NCI-H2107 treated with DMSO at 0.1 percent for 48 hours (cell line): ENCODE data around the gene THSD7A.

Experiments
- DNase-seq: peaks from one replicate; lab custom pipeline; 2025; ENCODE audit not compliant: unreplicated experiment; lab: John Stamatoyannopoulos, UW

THSD7A gene

GRCh38 chr7:11343818-11344413 lies 488.1 kb downstream of the THSD7A start:
- peak; percentile 53 for DNase-seq

- no peak for DNase-seq
These were observed 488.9 kb downstream of the THSD7A start for GRCh38 chr7:11343136-11343535.

DNA sequence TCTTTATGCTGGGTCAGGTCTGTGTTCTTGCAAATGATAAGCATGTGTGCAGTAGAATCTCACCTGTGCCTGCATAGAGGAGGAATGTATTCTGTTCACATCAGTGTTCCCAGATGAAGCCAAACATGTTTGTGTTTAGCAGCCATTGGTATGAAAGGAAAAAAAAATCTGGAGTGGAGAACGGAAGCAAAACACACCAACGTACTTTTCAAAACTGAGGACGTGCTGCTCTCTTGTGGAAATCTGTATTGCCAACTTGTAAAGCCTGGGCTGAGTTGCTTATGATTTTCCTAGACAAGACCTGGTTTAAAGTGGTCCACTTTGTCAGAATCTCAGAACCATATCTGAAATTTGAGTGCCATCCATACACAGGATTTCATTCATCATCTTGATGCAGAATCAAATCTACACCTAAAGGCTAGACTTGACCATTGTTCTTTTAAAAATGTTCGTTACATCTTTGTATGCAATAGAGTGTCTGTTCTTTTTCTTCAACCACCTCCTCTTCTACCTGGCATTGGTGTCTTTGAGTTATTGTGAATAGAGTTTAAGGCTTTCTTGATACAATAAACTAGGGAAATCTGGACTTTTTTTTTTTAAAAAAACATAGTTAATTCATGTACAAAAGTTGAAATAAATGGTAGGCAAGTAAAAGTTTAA lies 490.6 kb downstream of the THSD7A start:
- peak; percentile 89 for DNase-seq

- DNase-seq = no peak
These were observed 495.6 kb downstream of the THSD7A start for GRCh38 chr7:11336432-11336831.

- no peak for DNase-seq
These were observed 496.1 kb downstream of the THSD7A start for GRCh38 chr7:11335947-11336346.

DNA sequence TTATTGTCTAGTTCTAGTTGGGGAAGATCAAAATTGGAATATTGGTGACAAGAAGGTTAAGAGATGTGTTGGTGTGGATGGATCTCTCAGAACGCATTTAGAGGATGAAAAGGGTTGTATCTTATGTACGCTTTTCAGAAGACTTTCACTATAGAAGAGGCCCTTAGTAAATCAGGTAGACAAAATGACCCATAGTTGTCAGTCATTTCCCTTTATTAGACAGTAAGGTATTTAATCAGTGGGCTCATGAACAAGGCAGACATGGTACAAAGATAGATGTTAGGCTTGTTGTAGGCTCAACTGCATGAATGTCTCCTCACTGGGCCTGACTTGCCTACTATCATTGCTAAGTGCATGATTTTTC lies 499.2 kb downstream of the THSD7A start:
- no peak for DNase-seq

DNA sequence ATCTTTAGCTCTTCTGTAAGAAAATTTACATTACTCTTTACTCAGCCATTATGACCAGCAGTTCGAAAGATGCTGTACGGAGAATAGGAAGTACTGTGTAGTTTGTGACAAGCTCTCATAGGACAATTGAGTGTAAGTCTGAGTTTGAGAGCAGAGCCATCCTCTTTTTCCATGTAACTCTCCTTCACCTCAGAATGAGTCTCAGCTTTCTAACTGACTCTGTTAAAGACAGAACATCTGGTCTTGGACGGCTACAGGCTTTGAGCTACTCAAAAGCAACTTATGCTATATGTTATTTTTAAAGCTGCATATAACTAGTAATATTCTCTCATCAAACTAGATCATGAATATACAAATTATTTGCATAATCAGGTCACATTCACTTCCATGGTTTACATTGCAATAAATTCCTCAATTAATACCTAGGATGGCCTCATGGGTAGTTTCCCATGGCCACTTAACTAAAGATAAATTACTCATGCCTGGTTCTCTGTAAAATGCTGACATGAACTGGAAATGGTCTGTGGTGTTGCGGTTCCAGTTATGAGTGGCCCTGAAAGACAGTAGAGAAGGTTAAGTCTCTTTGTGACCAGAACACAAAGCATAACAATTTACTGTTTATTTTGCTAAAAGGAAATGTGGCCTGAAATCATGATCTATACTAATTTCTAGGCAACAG lies 499.7 kb downstream of the THSD7A start:
- no peak for DNase-seq

GRCh38 chr7:11331128-11332102 lies 500.6 kb downstream of the THSD7A start:
- no peak for DNase-seq

DNA sequence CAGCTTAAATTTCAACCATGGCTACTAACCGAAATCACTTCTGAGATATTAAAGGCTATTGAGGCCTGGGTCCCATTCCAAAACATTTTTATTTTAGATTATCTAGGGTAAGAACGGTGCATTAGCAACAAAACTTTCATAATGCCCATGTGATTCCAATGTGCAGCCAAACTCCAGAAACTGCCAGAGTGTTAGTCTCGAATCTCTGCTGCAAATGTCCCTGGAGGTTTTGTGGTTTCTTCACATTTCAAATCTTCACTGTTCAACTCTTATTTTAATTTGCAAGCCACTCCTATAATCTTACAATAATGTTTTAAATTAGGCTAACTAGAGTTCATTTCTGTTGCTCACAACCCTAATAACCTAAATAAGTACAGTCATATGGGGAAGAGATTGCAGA lies 501.3 kb downstream of the THSD7A start:
- DNase-seq = no peak

DNA sequence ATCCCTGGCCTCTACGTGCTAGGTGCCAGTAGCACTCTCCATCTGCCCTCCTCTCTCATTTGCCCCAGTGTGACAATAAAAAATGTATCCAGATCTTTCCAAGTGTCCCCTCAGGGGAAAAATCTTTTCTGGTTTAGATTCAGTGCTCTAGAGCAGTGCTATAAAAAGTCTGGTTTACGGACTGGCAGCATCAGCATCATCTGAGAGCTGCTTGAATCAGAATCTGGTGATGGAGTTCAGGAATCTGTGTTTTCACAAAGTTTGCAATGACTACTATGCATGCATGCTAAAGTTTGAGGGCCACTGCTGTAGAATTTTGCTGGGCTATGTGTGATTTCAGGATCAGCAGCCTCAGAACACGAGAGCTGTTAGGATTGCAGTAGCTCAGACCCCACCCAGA lies 501.8 kb downstream of the THSD7A start:
- no peak for DNase-seq

DNA sequence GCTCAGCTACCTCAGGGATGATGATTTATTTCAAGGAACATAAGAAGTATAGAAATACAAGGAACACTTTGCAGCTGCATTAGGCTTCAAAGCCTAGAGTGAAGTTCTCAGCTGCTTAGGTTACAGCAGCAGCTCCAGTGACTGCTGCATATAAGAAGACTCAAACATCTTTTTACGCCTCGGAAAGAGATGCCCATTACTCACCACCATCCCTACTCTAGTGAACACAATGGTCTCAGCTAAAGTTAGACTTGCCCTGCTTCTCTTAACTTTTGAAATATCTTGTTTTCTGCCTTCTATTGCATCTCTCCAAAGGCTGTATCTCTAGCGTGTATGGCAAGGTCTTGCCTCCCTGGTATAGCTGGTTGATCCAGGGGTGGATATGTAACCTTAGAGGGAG lies 502.4 kb downstream of the THSD7A start:
- no peak for DNase-seq

- no peak for DNase-seq
These were observed 503.7 kb downstream of the THSD7A start for GRCh38 chr7:11328309-11328708.

DNA sequence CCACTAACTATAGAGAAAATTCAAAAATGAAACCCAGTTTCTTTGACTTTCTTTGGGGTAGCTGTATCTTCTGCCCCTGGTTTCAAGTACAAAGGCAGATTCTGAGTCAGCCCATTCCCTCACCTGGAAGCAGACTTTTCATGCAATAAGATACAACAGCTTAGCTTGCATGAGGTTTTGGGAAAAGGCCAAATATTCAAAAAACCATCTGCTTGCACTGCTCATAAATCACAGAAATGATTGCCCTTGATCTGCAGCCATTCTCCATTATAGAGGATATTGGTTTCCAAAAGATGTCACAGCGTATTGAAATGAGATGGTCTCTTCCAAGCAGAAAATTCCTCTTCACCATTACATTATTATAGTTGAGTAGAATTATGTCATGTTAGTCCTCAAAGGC lies 504.4 kb downstream of the THSD7A start:
- DNase-seq = no peak
